A673 (cell line): ENCODE data around the gene ARMCX4.

Source experiments
- CTCF ChIP-seq: fragments of 300-800, 200-600 bp; sonication (generic); conservative IDR thresholded peaks from 2 replicates; pipeline ENCODE4 v1.5.1; 2017; ENCODE audit warnings: low read depth, mild to moderate bottlenecking, antibody characterized with exemption, low read length, moderate library complexity, mixed read lengths
- EZH2 ChIP-seq: fragments of 200-600 bp; sonication (generic); IDR thresholded peaks from 2 replicates; pipeline ENCODE4 v1.6.1; 2017; ENCODE audit warnings: borderline replicate concordance, low read depth, mild to moderate bottlenecking, mixed read lengths, antibody characterized with exemption, low read length; ENCODE audit not compliant: poor library complexity, severe bottlenecking

- no peak for TF ChIP-seq CTCF
- no peak for TF ChIP-seq EZH2
These were observed 22.7 kb downstream of the ARMCX4 start for GRCh38 chrX:101507986-101508385.
